ENCODE results near the gene B4GALNT2.

Gene B4GALNT2

DNA sequence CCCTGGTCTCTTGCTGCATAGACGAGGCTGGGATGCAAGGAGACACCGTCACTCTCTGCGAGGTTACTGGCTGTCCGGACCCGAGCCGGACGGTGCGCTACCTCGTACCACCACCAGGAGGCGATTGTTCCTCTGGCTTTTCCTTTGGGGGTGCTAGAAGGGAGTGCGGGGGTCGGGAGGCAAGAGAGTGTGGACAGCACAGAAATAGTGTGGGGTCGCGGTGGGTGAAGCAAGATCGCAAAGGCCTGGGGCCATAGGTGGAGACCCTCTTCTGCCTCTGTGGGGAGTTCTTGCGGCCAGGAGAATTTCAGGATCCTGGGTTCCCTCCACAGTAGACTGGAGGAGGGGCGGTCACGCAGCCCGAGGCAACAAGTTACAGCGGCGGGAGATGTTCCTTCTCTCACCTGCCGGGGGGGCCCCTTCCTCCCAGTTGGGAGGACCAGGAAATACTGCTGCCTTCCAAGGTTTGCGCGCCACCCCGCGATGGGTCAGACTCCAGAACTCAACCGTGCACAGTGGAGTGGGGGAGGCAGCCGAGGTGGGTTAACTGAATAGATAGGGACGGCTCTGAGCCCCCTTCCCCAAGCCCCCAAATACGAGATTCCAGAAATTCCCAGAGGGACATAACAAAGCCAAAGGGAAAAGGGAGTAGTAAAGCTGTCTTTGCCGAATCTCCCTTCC, 91.1 kb downstream of the B4GALNT2 start:
- Histone ChIP-seq H3F3A (ENCODE audit: control insufficient read depth, insufficient read depth) (peaks cover 7% of the 10 kb centered on the region; the same call in 1 of the 2 replicates), H3K4me2 (ENCODE audit: low read length) (peak overlapping the region; percentile 64), H3K27ac (ENCODE audit: low read depth, low read length) (no peak overlapping the region), H3K4me1 (ENCODE audit: control insufficient read depth, low read length) (peaks cover 36% of the 10 kb centered on the region), H3K36me3 (ENCODE audit: control insufficient read depth, low read length) (peaks cover 32% of the 10 kb centered on the region), H3K27me3 (ENCODE audit: control insufficient read depth, low read length) (peaks cover 8% of the 10 kb centered on the region), H3K79me2 (ENCODE audit: control insufficient read depth, low read length) (peaks cover 5% of the 10 kb centered on the region; the same call in 1 of the 2 replicates), H3K9me2 (replicated peaks; ENCODE audit: control insufficient read depth, low read length) (no peaks in the 10 kb centered on the region), H4K20me1 (ENCODE audit: control insufficient read depth, insufficient read depth, low read depth, low read length) (no peaks in the 10 kb centered on the region), H3K9me3 (ENCODE audit: control insufficient read depth, insufficient read depth, low read length) (no peaks in the 10 kb centered on the region), H3K4me3 (ENCODE audit: low read length) (peak overlapping the region; percentile 58)
- TF ChIP-seq EZH2phosphoT487 (IDR thresholded peaks at IDR 0.05; ENCODE audit: borderline replicate concordance, low read length): no peak
- TF ChIP-seq CTCF (IDR thresholded peaks at IDR 0.05; ENCODE audit: low read depth, low read length, poor library complexity, severe bottlenecking): peak; percentile 98

GRCh38 chr17:49224198-49224996, 91.8 kb downstream of the B4GALNT2 start:
- no peaks in the 10 kb centered on the region for H4K20me1 ChIP-seq (ENCODE audit: control insufficient read depth, insufficient read depth, low read depth, low read length)
- H3K9me3 ChIP-seq (ENCODE audit: control insufficient read depth, insufficient read depth, low read length): no peaks in the 10 kb centered on the region
- no peak overlapping the region for H3K27ac ChIP-seq (ENCODE audit: low read depth, low read length)
- H3K4me2 ChIP-seq (ENCODE audit: low read length): peak overlapping the region; percentile 64
- H3K4me1 ChIP-seq (ENCODE audit: control insufficient read depth, low read length): peaks cover 29% of the 10 kb centered on the region
- no peaks in the 10 kb centered on the region for H3K79me2 ChIP-seq (ENCODE audit: control insufficient read depth, low read length)
- TF ChIP-seq CTCF (IDR thresholded peaks at IDR 0.05; ENCODE audit: low read depth, low read length, poor library complexity, severe bottlenecking) (no peak), EZH2phosphoT487 (IDR thresholded peaks at IDR 0.05; ENCODE audit: borderline replicate concordance, low read length) (no peak)
- H3K36me3 ChIP-seq (ENCODE audit: control insufficient read depth, low read length): peaks cover 25% of the 10 kb centered on the region
- H3K9me2 ChIP-seq (replicated peaks; ENCODE audit: control insufficient read depth, low read length): no peaks in the 10 kb centered on the region
- H3K27me3 ChIP-seq (ENCODE audit: control insufficient read depth, low read length): peaks cover 15% of the 10 kb centered on the region
- H3K4me3 ChIP-seq (ENCODE audit: low read length): peak overlapping the region; percentile 58
- H3F3A ChIP-seq (ENCODE audit: control insufficient read depth, insufficient read depth): peaks cover 7% of the 10 kb centered on the region; the same call in 1 of the 2 replicates

- peaks cover 21% of the 10 kb centered on the region for H3K27me3 ChIP-seq (ENCODE audit: control insufficient read depth, low read length)
- peaks cover 7% of the 10 kb centered on the region; the same call in 1 of the 2 replicates for H3F3A ChIP-seq (ENCODE audit: control insufficient read depth, insufficient read depth)
- H3K36me3 ChIP-seq (ENCODE audit: control insufficient read depth, low read length): peaks cover 19% of the 10 kb centered on the region
- H3K79me2 ChIP-seq (ENCODE audit: control insufficient read depth, low read length): no peaks in the 10 kb centered on the region
- no peak overlapping the region for H3K27ac ChIP-seq (ENCODE audit: low read depth, low read length)
- no peak for TF ChIP-seq EZH2phosphoT487 (IDR thresholded peaks at IDR 0.05; ENCODE audit: borderline replicate concordance, low read length)
- no peak for TF ChIP-seq CTCF (IDR thresholded peaks at IDR 0.05; ENCODE audit: low read depth, low read length, poor library complexity, severe bottlenecking)
- H4K20me1 ChIP-seq (ENCODE audit: control insufficient read depth, insufficient read depth, low read depth, low read length): no peaks in the 10 kb centered on the region
- no peak overlapping the region for H3K4me3 ChIP-seq (ENCODE audit: low read length)
- no peak overlapping the region for H3K4me2 ChIP-seq (ENCODE audit: low read length)
- no peaks in the 10 kb centered on the region for H3K9me2 ChIP-seq (replicated peaks; ENCODE audit: control insufficient read depth, low read length)
- peaks cover 27% of the 10 kb centered on the region for H3K4me1 ChIP-seq (ENCODE audit: control insufficient read depth, low read length)
- H3K9me3 ChIP-seq (ENCODE audit: control insufficient read depth, insufficient read depth, low read length): no peaks in the 10 kb centered on the region
Measured at GRCh38 chr17:49224997-49225337, 92.4 kb downstream of the B4GALNT2 start.
